Activated naive CD8-positive, alpha-beta T cell treated with anti-CD3 and anti-CD28 coated beads, Interleukin-2, amount 10 ng/mL, durations not matched to agents 7 days and 5 days (primary cell): ENCODE data around the gene SMC1A. TPM values are rescaled to one million over a fixed set of nuclear protein-coding genes. Genes with fewer than 3 reads are reported as not detected.
"Not testable (repeated sequence)": the region's sequence is repeated elsewhere in the genome, so short reads cannot be mapped to it uniquely, and the experiment has no call there.

Experiments used
- ATAC-seq: fragments of 150-1000 bp; cut with Tn5 transposase; one replicate; pipeline ENCODE4 v1.10.0; 2021; ENCODE audit warnings: low read depth, moderate library complexity
- POLR2A ChIA-PET: fragments of 350-600 bp; sonication (Branson Sonifier 250); formaldehyde crosslinking; loops from one replicate; lab custom pipeline; 2021; ENCODE audit warnings: antibody characterized with exemption; lab: Charles Lee
- DNase-seq: peaks from one replicate; pipeline ENCODE4 v3.0.0; 2021
- H3K27ac Mint-ChIP-seq: one replicate; pipeline ENCODE4 v1.8.0; 2022; ENCODE audit warnings: mild to moderate bottlenecking, mixed read lengths
- H3K27me3 Mint-ChIP-seq: one replicate; pipeline ENCODE4 v1.8.0; 2022; ENCODE audit warnings: mild to moderate bottlenecking, moderate library complexity, mixed read lengths
- H3K36me3 Mint-ChIP-seq: one replicate; pipeline ENCODE4 v1.8.0; 2021; ENCODE audit warnings: mild to moderate bottlenecking, mixed read lengths
- H3K4me1 Mint-ChIP-seq: one replicate; pipeline ENCODE4 v1.8.0; 2021; ENCODE audit warnings: mixed read lengths
- H3K4me3 Mint-ChIP-seq: one replicate; pipeline ENCODE4 v1.8.0; 2022; ENCODE audit warnings: mild to moderate bottlenecking, moderate library complexity, mixed read lengths
- H3K9me3 Mint-ChIP-seq: one replicate; pipeline ENCODE4 v1.8.0; 2021; ENCODE audit warnings: mixed read lengths
- total RNA-seq, 2 experiments: library from RNA; stranded (reverse); gene quantifications; one replicate each; pipeline ENCODE4 v1.2.3, GENCODE V29; 2021

SMC1A gene
- total RNA-seq, 2 experiments from 2014 or later = 117 TPM

DNA sequence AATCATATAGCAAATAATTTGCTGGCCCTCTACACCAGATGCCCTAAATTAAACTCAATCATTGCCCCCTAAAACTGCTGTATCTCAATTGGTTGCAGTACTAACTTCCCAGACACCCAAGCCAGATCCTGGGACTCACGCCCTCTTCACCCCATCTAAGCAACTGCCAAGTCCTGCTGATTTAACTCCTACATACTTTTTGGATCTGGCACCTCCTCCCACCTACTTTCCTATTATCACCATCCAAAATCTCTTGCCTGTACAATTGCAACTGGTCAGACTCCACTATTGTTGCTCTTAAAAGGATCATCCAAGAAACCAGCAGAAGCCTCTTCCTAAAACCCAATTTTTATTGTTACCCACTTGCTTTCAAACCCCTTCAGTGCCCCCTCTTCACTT, 16.4 kb upstream of the SMC1A start:
- H3K27ac Mint-ChIP-seq = no peak overlapping the region
- POLR2A ChIA-PET = no interaction called here
- H3K9me3 Mint-ChIP-seq = no peaks in the 10 kb centered on the region
- ATAC-seq (no peak), DNase-seq (no peak)
- H3K4me1 Mint-ChIP-seq = peaks cover 21% of the 10 kb centered on the region
- H3K27me3 Mint-ChIP-seq = no peaks in the 10 kb centered on the region
- H3K36me3 Mint-ChIP-seq = no peaks in the 10 kb centered on the region
- H3K4me3 Mint-ChIP-seq = no peak overlapping the region

- Mint-ChIP-seq H3K4me3 (no peak overlapping the region), H3K27ac (peak overlapping the region; percentile 35), H3K9me3 (no peaks in the 10 kb centered on the region), H3K27me3 (no peaks in the 10 kb centered on the region), H3K4me1 (peaks cover 21% of the 10 kb centered on the region), H3K36me3 (no peaks in the 10 kb centered on the region)
- no peak for DNase-seq
- ATAC-seq = no peak
- POLR2A ChIA-PET = no interaction called here
Observed at GRCh38 chrX:53438174-53438831, 15.8 kb upstream of the SMC1A start.

DNA sequence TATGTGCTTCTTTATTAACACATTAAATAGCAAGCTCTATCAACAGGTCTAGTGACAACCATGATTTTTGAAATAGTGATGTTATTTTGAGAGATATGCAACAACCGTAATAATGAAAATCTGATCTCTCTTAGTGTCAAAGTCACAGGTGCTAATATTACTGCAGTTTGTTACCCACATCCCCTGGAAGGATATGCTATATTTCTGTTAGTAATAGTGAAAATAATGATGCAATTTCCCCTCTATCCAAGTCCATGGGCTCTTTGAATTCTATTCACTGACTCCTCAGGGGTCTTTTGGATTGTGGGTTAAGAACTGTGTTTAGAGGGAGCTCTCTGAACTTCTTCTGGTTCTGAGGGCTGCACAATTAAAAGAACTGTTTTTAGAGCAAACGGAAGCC, 14.8 kb upstream of the SMC1A start:
- DNase-seq (no peak), ATAC-seq (no peak)
- Mint-ChIP-seq H3K9me3 (no peaks in the 10 kb centered on the region), H3K27me3 (no peaks in the 10 kb centered on the region), H3K4me3 (no peak overlapping the region), H3K36me3 (no peaks in the 10 kb centered on the region), H3K4me1 (peaks cover 21% of the 10 kb centered on the region), H3K27ac (no peak overlapping the region)
- POLR2A ChIA-PET = interaction anchor here (3.3 kb wide), 1 partner anchor 14 kb away, joined by 25 read pairs; the partner anchor contains the start of genes RIBC1 and SMC1A

- DNase-seq (peak; percentile 39), ATAC-seq (peak; percentile 57)
- POLR2A ChIA-PET = interaction anchor here (0.7 to 3.3 kb wide), 2 partner anchors 13 to 113 kb away, joined by 3 to 25 read pairs; partner anchors contain the start of genes RIBC1 and SMC1A
- Mint-ChIP-seq H3K4me3 (no peak overlapping the region), H3K27me3 (no peaks in the 10 kb centered on the region), H3K9me3 (no peaks in the 10 kb centered on the region), H3K27ac (no peak overlapping the region), H3K36me3 (no peaks in the 10 kb centered on the region), H3K4me1 (peaks cover 19% of the 10 kb centered on the region)
Observed at GRCh38 chrX:53435997-53436396, 13.5 kb upstream of the SMC1A start.

GRCh38 chrX:53433651-53434639, 11.5 kb upstream of the SMC1A start, which contains the start of gene HSD17B10:
TSS of gene HSD17B10 (minus strand) at chrX:53434370. CDS start at chrX:53434345, 25 bp downstream.
- Mint-ChIP-seq H3K27me3 (no peaks in the 10 kb centered on the region), H3K9me3 (no peaks in the 10 kb centered on the region), H3K4me3 (peak within 1 kb of the TSS; percentile 89), H3K4me1 (peaks cover 16% of the 10 kb centered on the region), H3K36me3 (no peaks in the 10 kb centered on the region), H3K27ac (peak within 1 kb of the TSS; percentile 89)
- DNase-seq (peak; percentile 87), ATAC-seq (peak; percentile 95)
- POLR2A ChIA-PET = interaction anchor here (1.5 to 3.3 kb wide), 2 partner anchors 11 kb away, joined by 13 to 25 read pairs; partner anchors contain the start of genes RIBC1 and SMC1A

DNA sequence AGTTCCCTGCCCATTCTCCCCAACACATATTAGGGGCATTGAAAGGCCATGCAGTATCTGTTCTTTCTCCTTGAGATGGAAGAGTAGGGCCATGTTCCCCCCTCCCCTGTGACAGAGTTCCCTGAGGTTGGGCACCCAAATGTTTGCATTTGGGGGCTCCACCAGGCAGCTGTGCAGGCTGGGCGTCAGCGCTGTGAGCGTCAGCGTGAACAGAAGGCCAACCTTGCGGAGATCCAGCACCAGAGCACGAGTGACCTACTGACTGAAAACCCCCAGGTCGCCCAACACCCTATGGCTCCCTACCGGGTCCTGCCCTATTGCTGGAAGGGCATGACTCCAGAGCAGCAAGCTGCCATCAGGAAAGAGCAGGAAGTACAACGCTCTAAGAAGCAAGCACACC, 7.8 kb upstream of the SMC1A start:
- POLR2A ChIA-PET = no interaction called here
- Mint-ChIP-seq H3K36me3 (no peaks in the 10 kb centered on the region), H3K4me3 (no peak overlapping the region), H3K4me1 (peaks cover 5% of the 10 kb centered on the region), H3K27ac (no peak overlapping the region), H3K9me3 (no peaks in the 10 kb centered on the region), H3K27me3 (no peaks in the 10 kb centered on the region)
- DNase-seq (no peak), ATAC-seq (no peak)

GRCh38 chrX:53429755-53430154, 7.3 kb upstream of the SMC1A start:
- POLR2A ChIA-PET = no interaction called here
- DNase-seq (no peak), ATAC-seq (no peak)
- Mint-ChIP-seq H3K27ac (no peak overlapping the region), H3K4me1 (peaks cover 3% of the 10 kb centered on the region), H3K9me3 (no peaks in the 10 kb centered on the region), H3K36me3 (no peaks in the 10 kb centered on the region), H3K27me3 (no peaks in the 10 kb centered on the region), H3K4me3 (no peak overlapping the region)

DNA sequence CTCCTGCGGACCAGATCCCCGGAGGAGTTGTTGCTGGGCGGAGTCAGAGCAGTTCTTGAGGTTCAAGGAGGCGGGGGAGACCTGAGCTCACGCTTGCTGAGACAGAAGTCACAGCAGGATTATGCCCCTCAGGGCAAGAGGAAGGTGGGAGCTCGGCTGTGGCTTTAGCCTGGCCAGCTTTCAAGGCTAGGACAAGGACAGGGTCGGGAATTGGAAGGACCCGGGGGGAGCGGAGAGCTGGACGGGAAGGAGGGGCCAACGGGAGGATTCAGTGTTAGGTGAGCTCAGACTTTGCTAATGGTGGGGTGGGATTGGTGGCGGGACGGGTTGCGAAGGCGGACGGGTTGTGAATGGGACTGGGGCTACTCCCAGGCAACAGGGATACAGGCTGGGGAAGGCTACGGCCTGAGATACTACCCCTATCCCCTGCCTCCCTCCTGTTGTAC, 430 bp upstream of the SMC1A start, which contains the start of gene RIBC1:
Gene RIBC1 (plus strand): TSS at position 13 of the 446 bp plus-strand sequence. CDS start 3,404 bp downstream, outside the sequence.
- H3K27me3 Mint-ChIP-seq = no peaks in the 10 kb centered on the region
- H3K36me3 Mint-ChIP-seq = no peaks in the 10 kb centered on the region
- H3K9me3 Mint-ChIP-seq = no peaks in the 10 kb centered on the region
- POLR2A ChIA-PET = interaction anchor here (0.6 to 2.8 kb wide), 12 partner anchors 10 to 331 kb away, joined by 3 to 25 read pairs (median 4); partner anchors contain the start of genes HSD17B10 and KDM5C
- ATAC-seq = no peak
- peaks cover 13% of the 10 kb centered on the region for H3K4me1 Mint-ChIP-seq
- H3K4me3 Mint-ChIP-seq = peak within 1 kb of the TSS; percentile 89
- H3K27ac Mint-ChIP-seq = peak within 1 kb of the TSS; percentile 92
- DNase-seq = no peak

- POLR2A ChIA-PET = interaction anchor here (0.7 to 2.8 kb wide), 12 partner anchors 11 to 263 kb away, joined by 3 to 25 read pairs (median 4); partner anchors contain the start of genes HSD17B10 and KDM5C
- H3K9me3 Mint-ChIP-seq = no peaks in the 10 kb centered on the region
- peak; percentile 21 for ATAC-seq
- H3K36me3 Mint-ChIP-seq = no peaks in the 10 kb centered on the region
- no peaks in the 10 kb centered on the region for H3K27me3 Mint-ChIP-seq
- DNase-seq = no peak
- peak overlapping the region; percentile 89 for H3K4me3 Mint-ChIP-seq
- peak overlapping the region; percentile 92 for H3K27ac Mint-ChIP-seq
- H3K4me1 Mint-ChIP-seq = peaks cover 16% of the 10 kb centered on the region
Observed at GRCh38 chrX:53421772-53422085, 725 bp downstream of the SMC1A start.

GRCh38 chrX:53421125-53421524, 1.3 kb downstream of the SMC1A start:
- Mint-ChIP-seq H3K4me1 (peaks cover 16% of the 10 kb centered on the region), H3K4me3 (peak overlapping the region; percentile 89), H3K9me3 (no peaks in the 10 kb centered on the region), H3K27ac (peak overlapping the region; percentile 92), H3K36me3 (no peaks in the 10 kb centered on the region), H3K27me3 (no peaks in the 10 kb centered on the region)
- ATAC-seq (no peak), DNase-seq (no peak)
- POLR2A ChIA-PET = interaction anchor here (0.6 kb wide), 1 partner anchor 585 kb away, joined by 4 read pairs; no protein-coding TSS in a partner anchor

- DNase-seq, H3K27me3 Mint-ChIP-seq, POLR2A ChIA-PET, ATAC-seq, H3K9me3 Mint-ChIP-seq, H3K36me3 Mint-ChIP-seq: not testable (repeated sequence)
- Mint-ChIP-seq H3K4me3 (peak overlapping the region; percentile 89), H3K27ac (peak overlapping the region; percentile 92), H3K4me1 (peaks cover 16% of the 10 kb centered on the region)
Observed at GRCh38 chrX:53420351-53420750, 2.1 kb downstream of the SMC1A start.

DNA sequence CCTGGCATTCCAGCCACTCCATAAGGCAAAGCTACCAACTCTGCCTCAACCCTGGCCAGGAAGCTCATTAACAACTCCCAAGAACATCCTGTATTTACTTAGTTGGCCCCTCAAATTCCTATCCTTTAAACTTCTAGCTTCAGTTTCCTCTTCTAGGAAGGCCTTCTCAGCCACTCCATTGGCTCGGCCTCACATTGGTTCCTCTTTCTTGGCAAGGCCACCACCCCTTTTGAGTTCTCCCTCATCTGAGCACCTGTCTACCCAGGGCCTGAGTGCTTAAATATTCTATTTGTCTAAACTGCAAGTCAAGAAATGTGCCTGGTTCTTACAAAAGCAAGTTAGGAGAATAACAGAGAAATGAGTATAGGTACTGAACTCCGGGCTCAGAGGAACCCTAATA, 10.0 kb downstream of the SMC1A start:
- POLR2A ChIA-PET = no interaction called here
- H3K4me1 Mint-ChIP-seq = peaks cover under 1% of the 10 kb centered on the region

GRCh38 chrX:53403535-53403934, 18.9 kb downstream of the SMC1A start:
- peaks cover 14% of the 10 kb centered on the region for H3K36me3 Mint-ChIP-seq
- ATAC-seq (no peak), DNase-seq (no peak)
- POLR2A ChIA-PET = no interaction called here
- H3K27me3 Mint-ChIP-seq = no peaks in the 10 kb centered on the region
- H3K27ac Mint-ChIP-seq = no peak overlapping the region
- H3K9me3 Mint-ChIP-seq = no peaks in the 10 kb centered on the region
- no peaks in the 10 kb centered on the region for H3K4me1 Mint-ChIP-seq
- no peak overlapping the region for H3K4me3 Mint-ChIP-seq

More for the DNA sequence above, 10.0 kb downstream of the SMC1A start:
- Mint-ChIP-seq H3K36me3 (peaks cover 10% of the 10 kb centered on the region), H3K27ac (no peak overlapping the region), H3K4me3 (no peak overlapping the region), H3K27me3 (no peaks in the 10 kb centered on the region), H3K9me3 (no peaks in the 10 kb centered on the region)
- DNase-seq (no peak), ATAC-seq (no peak)
